ENCODE measurements around the gene SCFD1. TPM values are rescaled to one million over a fixed set of nuclear protein-coding genes. Genes with fewer than 3 reads are reported as not detected.
"Not testable (repeated sequence)": the region's sequence is repeated elsewhere in the genome, so short reads cannot be mapped to it uniquely, and the experiment has no call there.

Gene SCFD1
- total RNA-seq, 1 experiment from 2014 or later, result 126 TPM

DNA sequence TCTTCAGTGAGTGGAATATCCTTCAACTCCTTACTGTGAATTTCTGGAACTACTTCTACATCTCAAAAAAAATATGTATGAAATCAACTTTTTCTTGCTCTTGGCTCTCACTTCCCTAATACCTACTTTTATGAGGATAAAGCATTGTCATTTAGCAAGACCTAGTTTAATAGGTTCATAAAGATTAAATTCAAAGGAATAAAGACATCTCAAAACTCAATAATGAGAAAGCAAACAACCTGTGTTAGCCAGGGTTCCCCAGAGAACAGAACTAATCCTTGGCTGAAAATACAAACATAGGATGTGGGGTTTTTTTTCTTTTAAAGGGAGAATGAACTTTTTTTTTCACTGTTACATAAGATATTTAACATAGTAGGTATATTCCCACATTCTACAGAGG, 57.9 kb downstream of the SCFD1 start:
- intact Hi-C loops (cut with micrococcal nuclease), result no loop called here
- DNase-seq (ENCODE audit: unreplicated experiment), result no peak
- Mint-ChIP-seq H3K9me3 (ENCODE audit: unreplicated experiment) (no peaks in the 10 kb centered on the region), H3K27me3 (ENCODE audit: insufficient read depth, unreplicated experiment) (no peaks in the 10 kb centered on the region), H3K27ac (ENCODE audit: low read depth, unreplicated experiment) (no peak overlapping the region), H3K4me3 (ENCODE audit: unreplicated experiment) (no peak overlapping the region), H3K36me3 (ENCODE audit: insufficient read depth, unreplicated experiment) (peaks cover 72% of the 10 kb centered on the region), H3K4me1 (ENCODE audit: insufficient read depth, unreplicated experiment) (no peaks in the 10 kb centered on the region)
- POLR2A ChIA-PET, result interaction anchor here (0.6 to 1.5 kb wide), 3 partner anchors 10 to 58 kb away, joined by 3 to 4 read pairs (median 3); partner anchors contain the start of gene SCFD1
- CTCF ChIA-PET, result no interaction called here
- TF ChIP-seq, protein P1, sequence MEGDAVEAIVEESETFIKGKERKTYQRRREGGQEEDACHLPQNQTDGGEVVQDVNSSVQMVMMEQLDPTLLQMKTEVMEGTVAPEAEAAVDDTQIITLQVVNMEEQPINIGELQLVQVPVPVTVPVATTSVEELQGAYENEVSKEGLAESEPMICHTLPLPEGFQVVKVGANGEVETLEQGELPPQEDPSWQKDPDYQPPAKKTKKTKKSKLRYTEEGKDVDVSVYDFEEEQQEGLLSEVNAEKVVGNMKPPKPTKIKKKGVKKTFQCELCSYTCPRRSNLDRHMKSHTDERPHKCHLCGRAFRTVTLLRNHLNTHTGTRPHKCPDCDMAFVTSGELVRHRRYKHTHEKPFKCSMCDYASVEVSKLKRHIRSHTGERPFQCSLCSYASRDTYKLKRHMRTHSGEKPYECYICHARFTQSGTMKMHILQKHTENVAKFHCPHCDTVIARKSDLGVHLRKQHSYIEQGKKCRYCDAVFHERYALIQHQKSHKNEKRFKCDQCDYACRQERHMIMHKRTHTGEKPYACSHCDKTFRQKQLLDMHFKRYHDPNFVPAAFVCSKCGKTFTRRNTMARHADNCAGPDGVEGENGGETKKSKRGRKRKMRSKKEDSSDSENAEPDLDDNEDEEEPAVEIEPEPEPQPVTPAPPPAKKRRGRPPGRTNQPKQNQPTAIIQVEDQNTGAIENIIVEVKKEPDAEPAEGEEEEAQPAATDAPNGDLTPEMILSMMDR (IDR thresholded peaks at IDR 0.05; ENCODE audit: unreplicated experiment), result no peak
- BruUV-seq (replicated peaks), result no TSS peak

DNA sequence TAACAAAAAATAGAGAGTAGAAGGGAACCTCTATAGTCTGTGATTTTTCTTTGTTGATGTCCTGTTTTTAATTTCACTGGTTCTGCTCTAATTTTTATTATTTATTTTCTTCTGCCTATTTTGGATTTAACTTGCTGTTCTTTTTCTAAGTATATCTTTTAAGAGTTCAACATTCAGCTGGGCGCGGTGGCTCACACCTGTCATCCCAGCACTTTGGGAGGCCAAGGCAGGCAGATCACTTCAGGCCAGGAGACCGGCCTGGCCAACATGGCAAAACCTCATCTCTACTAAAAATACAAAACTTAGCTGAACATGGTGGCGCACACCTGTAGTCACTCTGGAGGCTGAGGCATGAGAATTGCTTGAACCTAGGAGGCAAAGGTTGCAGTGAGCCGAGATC, 58.7 kb downstream of the SCFD1 start:
- ChIA-PET POLR2A (interaction anchor here (0.6 to 1.5 kb wide), 2 partner anchors 23 to 59 kb away, joined by 3 read pairs; partner anchors contain the start of gene SCFD1), CTCF (interaction anchor here (0.7 kb wide), 1 partner anchor 41 kb away, joined by 5 read pairs; no protein-coding TSS in a partner anchor)
- H3K36me3 Mint-ChIP-seq (ENCODE audit: insufficient read depth, unreplicated experiment), result peaks cover 64% of the 10 kb centered on the region

DNA sequence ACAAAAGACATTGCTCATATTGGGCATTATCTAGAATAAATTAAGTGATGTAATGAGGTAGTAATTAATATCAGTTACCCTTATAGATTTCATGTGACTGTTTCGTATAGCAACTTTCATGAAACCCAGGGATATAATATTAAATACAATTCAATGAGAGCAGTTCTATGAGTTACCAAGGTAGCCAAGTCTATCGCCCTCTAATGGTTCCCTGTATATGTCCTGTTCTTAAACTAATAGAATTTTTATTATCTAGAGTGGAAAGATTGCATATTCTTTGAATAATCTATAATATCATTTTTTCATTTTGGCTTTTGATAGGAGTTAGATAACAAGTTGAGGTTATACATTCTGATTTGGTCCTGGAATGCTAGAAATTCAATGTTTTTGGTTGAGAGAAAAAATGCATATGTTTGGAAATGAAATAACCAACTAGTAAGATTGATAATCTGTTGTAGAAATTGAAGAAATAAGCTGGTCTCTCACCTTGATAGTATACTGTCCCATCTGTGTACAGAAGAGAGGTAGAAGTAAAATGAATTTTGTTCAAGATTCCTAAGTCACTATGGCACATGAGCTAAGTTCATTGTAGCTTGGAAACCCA, 59.7 kb downstream of the SCFD1 start:
- intact Hi-C loops (cut with micrococcal nuclease), result no loop called here
- Mint-ChIP-seq H3K36me3 (ENCODE audit: insufficient read depth, unreplicated experiment) (peaks cover 56% of the 10 kb centered on the region), H3K9me3 (ENCODE audit: unreplicated experiment) (no peaks in the 10 kb centered on the region), H3K4me3 (ENCODE audit: unreplicated experiment) (no peak overlapping the region), H3K27ac (ENCODE audit: low read depth, unreplicated experiment) (no peak overlapping the region), H3K27me3 (ENCODE audit: insufficient read depth, unreplicated experiment) (no peaks in the 10 kb centered on the region), H3K4me1 (ENCODE audit: insufficient read depth, unreplicated experiment) (no peaks in the 10 kb centered on the region)
- TF ChIP-seq, protein P1 (IDR thresholded peaks at IDR 0.05; ENCODE audit: unreplicated experiment), result peak; percentile 33
- ChIA-PET POLR2A (interaction anchor here (0.7 to 1.3 kb wide), 2 partner anchors 8 to 15 kb away, joined by 3 read pairs; no protein-coding TSS in a partner anchor), CTCF (interaction anchor here (0.5 to 1.4 kb wide), 4 partner anchors 18 to 72 kb away, joined by 3 to 6 read pairs (median 4); no protein-coding TSS in a partner anchor)
- DNase-seq (ENCODE audit: unreplicated experiment), result peak; percentile 11
- no TSS peak for BruUV-seq (replicated peaks)

More for the DNA sequence above, 58.7 kb downstream of the SCFD1 start:
- intact Hi-C loops (cut with micrococcal nuclease); BruUV-seq (replicated peaks); H3K4me1 Mint-ChIP-seq (ENCODE audit: insufficient read depth, unreplicated experiment); H3K27me3 Mint-ChIP-seq (ENCODE audit: insufficient read depth, unreplicated experiment); H3K9me3 Mint-ChIP-seq (ENCODE audit: unreplicated experiment); DNase-seq (ENCODE audit: unreplicated experiment); H3K27ac Mint-ChIP-seq (ENCODE audit: low read depth, unreplicated experiment); H3K4me3 Mint-ChIP-seq (ENCODE audit: unreplicated experiment): not testable (repeated sequence)

DNA sequence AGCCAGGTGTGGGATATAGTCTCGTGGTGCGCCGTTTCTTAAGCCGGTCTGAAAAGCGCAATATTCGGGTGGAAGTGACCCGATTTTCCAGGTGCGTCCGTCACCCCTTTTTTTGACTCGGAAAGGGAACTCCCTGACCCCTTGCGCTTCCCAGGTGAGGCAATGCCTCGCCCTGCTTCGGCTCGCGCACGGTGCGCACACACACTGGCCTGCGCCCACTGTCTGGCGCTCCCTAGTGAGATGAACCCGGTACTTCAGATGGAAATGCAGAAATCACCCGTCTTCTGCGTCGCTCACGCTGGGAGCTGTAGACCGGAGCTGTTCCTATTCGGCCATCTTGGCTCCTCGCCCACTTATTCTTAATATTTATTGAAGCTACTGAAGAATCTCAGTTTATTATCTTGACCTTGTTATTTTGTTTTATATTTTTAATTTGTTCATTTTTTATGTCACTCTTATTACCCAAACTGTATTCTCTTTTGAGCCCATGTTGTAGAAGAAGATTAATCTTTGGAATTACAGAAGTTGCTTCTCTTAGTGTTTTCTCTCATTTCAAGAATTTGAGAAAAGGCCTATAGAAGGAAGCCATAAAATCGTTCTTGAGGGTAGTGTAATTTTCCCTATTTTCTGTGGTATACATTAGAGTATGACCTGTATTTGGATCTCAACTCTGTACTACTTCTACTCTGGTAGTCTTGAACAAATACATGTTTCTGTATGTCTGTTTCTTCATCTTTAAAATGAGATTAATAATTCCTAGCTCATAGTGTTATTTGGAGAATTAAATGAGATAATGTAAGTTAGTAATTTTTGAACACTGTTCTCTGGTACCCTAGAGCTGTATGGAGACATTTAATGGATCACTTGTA, 68.6 kb downstream of the SCFD1 start:
- POLR2A ChIA-PET, result interaction anchor here (1.9 kb wide), 2 partner anchors 68 to 80 kb away, joined by 8 to 9 read pairs; partner anchors contain the start of gene SCFD1
- TF ChIP-seq, protein P1 (IDR thresholded peaks at IDR 0.05; ENCODE audit: unreplicated experiment), result peak; percentile 27
- H3K27me3 Mint-ChIP-seq (ENCODE audit: insufficient read depth, unreplicated experiment); H3K9me3 Mint-ChIP-seq (ENCODE audit: unreplicated experiment); intact Hi-C loops (cut with micrococcal nuclease): not testable (repeated sequence)
- peaks cover 27% of the 10 kb centered on the region for H3K36me3 Mint-ChIP-seq (ENCODE audit: insufficient read depth, unreplicated experiment)
- peak overlapping the region; percentile 75 for H3K27ac Mint-ChIP-seq (ENCODE audit: low read depth, unreplicated experiment)
- peak overlapping the region; percentile 66 for H3K4me3 Mint-ChIP-seq (ENCODE audit: unreplicated experiment)
- DNase-seq (ENCODE audit: unreplicated experiment), result peak; percentile 60
- peaks cover 15% of the 10 kb centered on the region for H3K4me1 Mint-ChIP-seq (ENCODE audit: insufficient read depth, unreplicated experiment)
- CTCF ChIA-PET, result interaction anchor here (0.9 to 1.3 kb wide), 2 partner anchors 35 to 80 kb away, joined by 4 to 8 read pairs; no protein-coding TSS in a partner anchor
- TSS peak; percentile 14 for BruUV-seq (replicated peaks)
